Heart left ventricle (tissue), 16 donors: ENCODE data around the gene LTBP4. TPM values are rescaled to one million over a fixed set of nuclear protein-coding genes. Genes with fewer than 3 reads are reported as not detected.
"Not testable (repeated sequence)": the region's sequence is repeated elsewhere in the genome, so short reads cannot be mapped to it uniquely, and the experiment has no call there.

Source experiments
- ATAC-seq, 4 donors: fragments of 200-7000 bp; cut with Tn5 transposase; one replicate each; pipeline ENCODE4 v1.9.1; 2020 to 2022; ENCODE audit warnings: moderate library complexity in 4 of 4, mild to moderate bottlenecking in 3 of 4, moderate number of reproducible peaks in 1 of 4
- DNase-seq, 5 donors: peaks; one replicate each; pipeline ENCODE4 v3.0.0-alpha.2; 2020
- H3K27ac ChIP-seq, 12 donors: fragments of 200-600 bp; sonication (generic) in 4 of 12; one replicate each; pipeline versions ENCODE4 v1.5.0 to v1.8.0; 2016 to 2022; ENCODE audit warnings: mild to moderate bottlenecking in 2 of 12
- H3K27me3 ChIP-seq, 9 donors: fragments of 200-600 bp; sonication (generic) in 2 of 9; one replicate each; pipeline versions ENCODE4 v1.5.1 to v1.8.0; 2016 to 2022; ENCODE audit warnings: mild to moderate bottlenecking in 3 of 9
- H3K36me3 ChIP-seq, 9 donors: fragments of 200-600 bp; sonication (generic) in 2 of 9; one replicate each; pipeline versions ENCODE4 v1.5.0 to v1.8.0; 2018 to 2022; ENCODE audit warnings: mild to moderate bottlenecking in 2 of 9
- H3K4me1 ChIP-seq, 12 donors: fragments of 200-600 bp; sonication (generic) in 4 of 12; one replicate each; pipeline versions ENCODE4 v1.5.0 to v1.8.0; 2016 to 2022; ENCODE audit warnings: mild to moderate bottlenecking in 3 of 12
- H3K4me3 ChIP-seq, 12 donors: fragments of 200-600 bp; sonication (generic) in 4 of 12; one replicate each; pipeline versions ENCODE4 v1.5.0 to v1.8.0; 2017 to 2022; ENCODE audit warnings: mild to moderate bottlenecking in 9 of 12, moderate library complexity in 4 of 12
- H3K9me3 ChIP-seq, 12 donors: fragments of 200-600 bp; sonication (generic) in 4 of 12; one replicate each; pipeline versions ENCODE4 v1.5.0 to v1.8.0; 2016 to 2022; ENCODE audit warnings: mild to moderate bottlenecking in 1 of 12
- CTCF ChIP-seq, 12 donors: fragments of 200-600 bp; sonication (generic) in 4 of 12; IDR thresholded peaks; one replicate each; pipeline versions ENCODE4 v1.5.0 to v1.8.0; 2018 to 2022; ENCODE audit warnings: antibody characterized with exemption in 12 of 12, mild to moderate bottlenecking in 5 of 12
- POLR2A ChIP-seq, 2 donors: fragments of 450-650 bp; IDR thresholded peaks; one replicate each; pipeline ENCODE4 v1.6.1; 2017; ENCODE audit warnings: antibody characterized with exemption in 2 of 2, mild to moderate bottlenecking in 2 of 2, moderate library complexity in 2 of 2
- WGBS, 4 donors: extraction: QIAGEN DNeasy Blood & Tissue Kit in 2 of 4; methylation state at CpG; one replicate each; pipeline versions ENCODE4 v1.1.5 to v1.1.7; 2013 to 2018; 5-methylcytosine and 5-hydroxymethylcytosine counted together
- intact Hi-C, 10 donors: fragments of 100-400 bp; cut with DNase I; formaldehyde crosslinking; loops; one replicate each; pipeline versions ENCODE4 v1.11.1 to v1.14.2; 2022
- polyA plus RNA-seq, 2 donors: library from polyadenylated mRNA; stranded (reverse); fragments of 200-250 nt; gene quantifications; one replicate each; pipeline ENCODE4 v1.2.3, GENCODE V29; 2013
- total RNA-seq, 9 donors: library from RNA; depleted of rRNA in 2 of 9; stranded (reverse); fragments of >200 nt in 2 of 9; fragmentation: NEBNext Ultra II Directional in 3 of 9; extraction: Animal tissue kit (Norgen Biotek cat#: 25700) in 3 of 9; gene quantifications; one replicate each; pipeline versions ENCODE4 v1.1.0 to v1.2.4, GENCODE V29; 2016 to 2023
- donor health status: ischemic (EF 13 %, LVEDD 7.1; RV severe dilation, severe dysfunction).
- donor health status: healthy with polysubstance abuse.
- donor health status: DM: no; HTN: yes; CAD: no.
- donor health status: DM: no; HTN: no; CAD: no.
- donor health status: ischemic (EF 25% LVEDD 6.9; RV normal size, moderate dysfunction).
- donor health status: ischemic (EF 25% LVEDD 5.7; RV mildly dilated, moderate dysfunction).
- donor health status: healthy.
- donor health status: DM: yes; HTN: yes; CAD: no.
- donor health status: ischemic (EF 35%, LVEDD 5.7; RV mildly dilated, moderate dysfunction).
- donor health status: nonischemic (EF 11% LVEDD 7.7; RV severe dilation, severe dysfunction).
- donor health status: DM: yes; HTN: yes; CAD: no.
- donor health status: PGD.
- donor health status: ischemic (EF 29% LVEDD 5.4; RV normal size, mild dysfunction).
- donor health status: nonischemic (EF 23%, LVEDD 6.1; RV moderate dilation, normal function).

LTBP4 gene
- total and polyA plus RNA-seq, 11 donors, result 95.0 to 319 (median 172) TPM

DNA sequence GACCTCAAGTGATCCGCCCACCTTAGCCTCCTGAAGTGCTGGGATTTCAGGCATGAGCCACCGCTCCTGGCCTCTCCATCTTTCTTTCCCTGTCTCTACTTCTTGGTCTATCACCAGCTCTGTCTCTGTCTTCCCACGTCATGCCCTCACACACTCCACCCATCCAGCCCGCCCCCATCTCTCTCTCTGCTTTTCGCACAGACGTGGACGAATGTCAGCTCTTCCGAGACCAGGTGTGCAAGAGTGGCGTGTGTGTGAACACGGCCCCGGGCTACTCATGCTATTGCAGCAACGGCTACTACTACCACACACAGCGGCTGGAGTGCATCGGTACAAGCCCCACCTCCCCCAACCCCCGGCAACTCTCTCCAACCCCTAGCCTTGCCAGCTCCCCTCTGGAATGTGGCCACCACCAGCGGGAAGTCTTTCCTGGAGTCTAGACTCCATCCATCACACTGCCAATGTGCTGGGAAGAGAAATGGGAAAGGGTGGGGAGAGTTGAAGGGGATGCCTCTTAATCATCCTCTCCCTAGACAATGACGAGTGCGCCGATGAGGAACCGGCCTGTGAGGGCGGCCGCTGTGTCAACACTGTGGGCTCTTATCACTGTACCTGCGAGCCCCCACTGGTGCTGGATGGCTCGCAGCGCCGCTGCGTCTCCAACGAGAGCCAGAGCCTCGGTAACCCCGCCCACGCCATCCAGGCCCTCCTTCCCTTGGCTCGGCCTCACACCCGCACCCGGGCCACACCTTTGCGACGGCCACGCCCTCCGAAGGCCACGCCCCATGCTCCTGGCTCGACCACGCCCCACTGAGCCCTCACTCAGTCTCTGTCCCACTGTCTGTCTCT, 22.5 kb downstream of the LTBP4 start:
- H3K4me3 ChIP-seq, result no peak overlapping the region
- peaks cover 0 to 100% (median 70%) of the 10 kb centered on the region in 9 donors for H3K36me3 ChIP-seq
- no peak overlapping the region for H3K27ac ChIP-seq
- WGBS, 4 donors, result 61 to 67% (median 62%) methylated on average over 41 of the region's 41 CpGs
- TF ChIP-seq POLR2A (IDR thresholded peaks at IDR 0.05) (no peak), CTCF (IDR thresholded peaks at IDR 0.05) (no peak)
- no peaks in the 10 kb centered on the region for H3K9me3 ChIP-seq
- H3K4me1 ChIP-seq, result peaks cover 0 to 11% (median 0%) of the 10 kb centered on the region in 12 donors
- ATAC-seq (peak in 1 of 4 donors; percentile 7), DNase-seq (peak in 2 of 5 donors; percentile 41 to 62)
- intact Hi-C loops, result no loop called here
- H3K27me3 ChIP-seq, result no peaks in the 10 kb centered on the region

GRCh38 chr19:40624369-40625153, 23.4 kb downstream of the LTBP4 start:
- 87 to 92% (median 90%) methylated on average over 14 of the region's 14 CpGs for WGBS, 4 donors
- DNase-seq, result peak in 1 of 5 donors; percentile 9
- H3K9me3 ChIP-seq, H3K4me1 ChIP-seq, H3K4me3 ChIP-seq, ATAC-seq, H3K27me3 ChIP-seq, intact Hi-C loops, H3K27ac ChIP-seq: not testable (repeated sequence)
- peaks cover 0 to 100% (median 60%) of the 10 kb centered on the region in 9 donors for H3K36me3 ChIP-seq

DNA sequence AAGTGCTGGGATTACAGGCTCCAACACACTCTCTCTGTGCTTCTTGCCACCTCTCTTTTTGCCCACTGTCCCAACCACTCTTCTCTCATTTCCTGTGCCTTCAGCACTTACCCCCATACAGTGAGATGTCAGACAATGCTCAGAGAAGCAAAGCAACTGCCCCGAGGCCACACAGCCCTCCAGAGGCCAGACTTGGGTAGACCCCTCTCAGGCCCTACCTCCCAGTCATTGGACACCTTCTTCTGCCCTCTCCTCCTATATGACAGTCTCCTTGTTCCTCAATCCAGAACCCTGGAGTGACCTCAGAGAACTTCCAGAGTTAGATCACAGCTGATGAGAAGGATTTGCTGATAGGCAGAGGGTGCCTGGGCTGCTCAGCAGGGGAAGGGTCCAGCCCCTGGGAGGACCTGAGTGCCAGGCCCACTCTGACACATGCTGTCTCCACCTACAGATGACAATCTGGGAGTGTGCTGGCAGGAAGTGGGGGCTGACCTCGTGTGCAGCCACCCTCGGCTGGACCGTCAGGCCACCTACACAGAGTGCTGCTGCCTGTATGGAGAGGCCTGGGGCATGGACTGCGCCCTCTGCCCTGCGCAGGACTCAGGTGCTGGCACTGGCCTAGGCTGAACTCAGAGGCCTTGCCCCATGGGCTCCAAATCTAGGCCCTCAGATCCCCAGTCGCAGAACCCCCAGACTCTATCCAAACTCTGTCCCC, 24.4 kb downstream of the LTBP4 start:
- Histone ChIP-seq H3K36me3 (peaks cover 0 to 99% (median 54%) of the 10 kb centered on the region in 9 donors), H3K27me3 (no peaks in the 10 kb centered on the region), H3K4me3 (no peak overlapping the region), H3K4me1 (peaks cover 0 to 2% (median 0%) of the 10 kb centered on the region in 12 donors), H3K9me3 (no peaks in the 10 kb centered on the region), H3K27ac (no peak overlapping the region)
- 67 to 76% (median 76%) methylated on average over 2 to 7 of the region's 7 CpGs for WGBS, 4 donors
- ATAC-seq, result peak in 1 of 4 donors; percentile 9
- intact Hi-C loops, result no loop called here
- peak in 2 of 5 donors; percentile 21 to 51 for DNase-seq
- TF ChIP-seq POLR2A (IDR thresholded peaks at IDR 0.05) (no peak), CTCF (IDR thresholded peaks at IDR 0.05) (no peak)

GRCh38 chr19:40626918-40627317, 25.7 kb downstream of the LTBP4 start:
- no peak for TF ChIP-seq CTCF (IDR thresholded peaks at IDR 0.05)
- TF ChIP-seq POLR2A (IDR thresholded peaks at IDR 0.05), result no peak
- WGBS, 4 donors, result 93 to 96% (median 94%) methylated on average over 13 to 24 of the region's 24 CpGs
- ATAC-seq (no peak), DNase-seq (peak in 2 of 5 donors; percentile 18 to 54)
- Histone ChIP-seq H3K36me3 (peaks cover 0 to 93% (median 41%) of the 10 kb centered on the region in 9 donors), H3K27ac (no peak overlapping the region), H3K4me3 (no peak overlapping the region), H3K9me3 (no peaks in the 10 kb centered on the region), H3K27me3 (no peaks in the 10 kb centered on the region), H3K4me1 (peaks cover 0 to 10% (median 0%) of the 10 kb centered on the region in 12 donors)
- intact Hi-C loops, result no loop called here
